Liver (tissue), 9 donors: ENCODE measurements around the gene MESP1. TPM values are rescaled to one million over a fixed set of nuclear protein-coding genes. Genes with fewer than 3 reads are reported as not detected.

ENCODE experiments used
- DNase-seq: peaks from one replicate; pipeline ENCODE4 v3.0.0-alpha.2; 2017; ENCODE audit warnings: low spot score
- H3K27ac ChIP-seq, 2 donors: one replicate each; pipeline ENCODE4 v1.7.0; 2013; ENCODE audit warnings: inconsistent platforms in 2 of 2, low read length in 2 of 2, control low read depth in 1 of 2, low read depth in 1 of 2, mild to moderate bottlenecking in 1 of 2
- H3K27me3 ChIP-seq, 4 donors: one replicate each; pipeline versions ENCODE4 v1.6.1 to v1.7.0; 2013; ENCODE audit warnings: low read length in 3 of 4, inconsistent platforms in 1 of 4, mild to moderate bottlenecking in 1 of 4, moderate library complexity in 1 of 4; ENCODE audit not compliant: control insufficient read depth in 4 of 4, insufficient read depth in 4 of 4
- H3K36me3 ChIP-seq, 4 donors: one replicate each; pipeline versions ENCODE4 v1.6.1 to v1.7.0; 2013; ENCODE audit warnings: low read length in 3 of 4, mild to moderate bottlenecking in 3 of 4, low read depth in 1 of 4, moderate library complexity in 1 of 4; ENCODE audit not compliant: control insufficient read depth in 4 of 4, insufficient read depth in 3 of 4
- H3K4me1 ChIP-seq, 4 donors: one replicate each; pipeline versions ENCODE4 v1.6.1 to v1.7.0; 2013; ENCODE audit warnings: low read length in 3 of 4, mild to moderate bottlenecking in 3 of 4, moderate library complexity in 1 of 4; ENCODE audit not compliant: control insufficient read depth in 4 of 4, insufficient read depth in 4 of 4
- H3K4me3 ChIP-seq, 3 donors: one replicate each; pipeline versions ENCODE4 v1.6.1 to v1.7.0; 2013; ENCODE audit warnings: low read length in 3 of 3, control low read depth in 1 of 3, low read depth in 1 of 3, mild to moderate bottlenecking in 1 of 3
- H3K9ac ChIP-seq, 2 donors: one replicate each; pipeline ENCODE4 v1.7.0; 2013; ENCODE audit warnings: low read length in 2 of 2, mild to moderate bottlenecking in 2 of 2, moderate library complexity in 2 of 2, control low read depth in 1 of 2, low read depth in 1 of 2
- H3K9me3 ChIP-seq, 4 donors: one replicate each; pipeline versions ENCODE4 v1.6.1 to v1.7.0; 2013; ENCODE audit warnings: low read length in 3 of 4; ENCODE audit not compliant: control insufficient read depth in 4 of 4
- EGR1 ChIP-seq, 2 donors: IDR thresholded peaks; 2 replicates each; pipeline ENCODE4 v1.6.1; 2016 to 2018; ENCODE audit warnings: antibody characterized with exemption in 2 of 2, low read depth in 2 of 2
- FOXA1 ChIP-seq: IDR thresholded peaks from 2 replicates; pipeline ENCODE4 v1.6.1; 2016; ENCODE audit warnings: antibody characterized with exemption
- FOXA2 ChIP-seq: IDR thresholded peaks from 2 replicates; pipeline ENCODE4 v1.6.1; 2016; ENCODE audit warnings: antibody characterized with exemption
- GABPA ChIP-seq, 2 donors: IDR thresholded peaks in 1 of 2; conservative IDR thresholded peaks in 1 of 2; 2 replicates each; pipeline ENCODE4 v1.6.1; 2016; ENCODE audit warnings: antibody characterized with exemption in 2 of 2, mild to moderate bottlenecking in 1 of 2, moderate library complexity in 1 of 2
- HNF4A ChIP-seq, 2 donors: conservative IDR thresholded peaks; 2 replicates each; pipeline ENCODE4 v1.6.1; 2016; ENCODE audit warnings: antibody characterized with exemption in 2 of 2, mild to moderate bottlenecking in 2 of 2
- HNF4G ChIP-seq: IDR thresholded peaks from 2 replicates; pipeline ENCODE4 v1.6.1; 2016; ENCODE audit warnings: antibody characterized with exemption
- JUND ChIP-seq, 2 donors: IDR thresholded peaks; 2 replicates each; pipeline ENCODE4 v1.6.1; 2016; ENCODE audit warnings: antibody characterized with exemption in 2 of 2
- NR2F2 ChIP-seq: IDR thresholded peaks from 2 replicates; pipeline ENCODE4 v1.6.1; 2016; ENCODE audit warnings: antibody characterized with exemption
- RAD21 ChIP-seq, 2 donors: IDR thresholded peaks; 2 replicates each; pipeline ENCODE4 v1.6.1; 2016; ENCODE audit warnings: antibody characterized with exemption in 2 of 2, mild to moderate bottlenecking in 2 of 2
- RXRA ChIP-seq, 2 donors: IDR thresholded peaks; 2 replicates each; pipeline ENCODE4 v1.6.1; 2017 to 2018; ENCODE audit warnings: antibody characterized with exemption in 2 of 2, mild to moderate bottlenecking in 1 of 2
- SP1 ChIP-seq: IDR thresholded peaks from 2 replicates; pipeline ENCODE4 v1.6.1; 2018; ENCODE audit warnings: antibody characterized with exemption, mild to moderate bottlenecking
- TAF1 ChIP-seq: conservative IDR thresholded peaks from 2 replicates; pipeline ENCODE4 v1.6.1; 2016; ENCODE audit warnings: antibody characterized with exemption, mild to moderate bottlenecking
- YY1 ChIP-seq: IDR thresholded peaks from 2 replicates; pipeline ENCODE4 v1.6.1; 2016; ENCODE audit warnings: antibody characterized with exemption, mild to moderate bottlenecking
- WGBS: extraction: QIAGEN DNeasy Blood & Tissue Kit; methylation state at CpG from one replicate; pipeline ENCODE4 v1.1.7; 2013; 5-methylcytosine and 5-hydroxymethylcytosine counted together
- polyA plus RNA-seq, 2 donors: library from polyadenylated mRNA; stranded (reverse) in 1 of 2; unstranded in 1 of 2; fragments of 200-250 nt in 1 of 2; fragments of >200 nt in 1 of 2; fragmentation: Nextera tagmentation in 1 of 2; extraction: Ambion mirVana in 1 of 2; gene quantifications; one replicate each; pipeline versions ENCODE4 v1.2.1 to v1.2.3, GENCODE V29; 2013 to 2015
- total RNA-seq, 2 donors: library from RNA; depleted of rRNA; stranded (reverse); fragments of >200 nt; gene quantifications; one replicate each; pipeline ENCODE4 v1.2.3, GENCODE V29; 2014
- TF ChIP-seq, protein P1 (sequence below): IDR thresholded peaks from 2 replicates; pipeline ENCODE4 v1.6.1; 2016; ENCODE audit warnings: antibody characterized with exemption, mild to moderate bottlenecking
- TF ChIP-seq, protein P2 (sequence below): IDR thresholded peaks from 2 replicates; pipeline ENCODE4 v1.6.1; 2016; ENCODE audit warnings: antibody characterized with exemption
- TF ChIP-seq, protein P3 (sequence below): IDR thresholded peaks from 2 replicates; pipeline ENCODE4 v1.6.1; 2016; ENCODE audit warnings: antibody characterized with exemption
- TF ChIP-seq, protein P4 (sequence below): IDR thresholded peaks from 2 replicates; pipeline ENCODE4 v1.6.1; 2016; ENCODE audit warnings: antibody characterized with exemption
- donor health status: healthy.
- donor health status: healthy.
- donor health status: healthy.
- donor health status: healthy.
- donor health status: healthy.

The MESP1 gene
- total and polyA plus RNA-seq, 4 donors = 0.14 to 1.8 (median 0.84) TPM

DNA sequence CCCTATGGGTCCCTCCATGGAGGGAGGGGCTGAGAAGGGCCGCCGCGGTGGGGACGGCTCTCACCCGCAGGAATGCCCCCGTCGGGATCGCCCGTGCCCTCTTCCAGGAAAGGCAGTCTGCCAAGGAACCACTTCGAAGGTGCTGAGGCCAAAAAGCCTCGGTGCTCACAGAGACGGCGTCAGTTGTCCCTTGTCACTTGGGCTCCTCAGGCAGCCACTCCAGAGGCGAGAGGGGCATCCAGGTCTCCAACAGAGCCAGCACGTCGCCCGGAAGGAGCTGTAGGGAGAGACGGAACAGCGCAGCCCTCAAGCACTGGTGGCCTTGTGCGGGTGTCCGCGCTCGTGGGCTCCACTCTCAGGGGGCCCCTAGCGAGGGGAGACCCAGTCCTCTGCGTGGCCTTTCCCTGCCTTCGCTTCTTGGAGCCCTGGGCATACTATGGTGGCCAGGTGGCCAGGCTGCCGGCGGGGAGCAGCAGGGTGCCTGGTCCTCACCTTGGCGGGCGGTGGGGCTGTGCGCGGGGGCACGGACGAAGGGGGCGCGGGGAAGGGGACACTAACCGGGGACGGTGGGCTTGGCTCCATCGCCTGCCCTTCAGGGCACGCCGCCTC lies 994 bp downstream of the MESP1 start (continued):
- TF ChIP-seq, protein P1, sequence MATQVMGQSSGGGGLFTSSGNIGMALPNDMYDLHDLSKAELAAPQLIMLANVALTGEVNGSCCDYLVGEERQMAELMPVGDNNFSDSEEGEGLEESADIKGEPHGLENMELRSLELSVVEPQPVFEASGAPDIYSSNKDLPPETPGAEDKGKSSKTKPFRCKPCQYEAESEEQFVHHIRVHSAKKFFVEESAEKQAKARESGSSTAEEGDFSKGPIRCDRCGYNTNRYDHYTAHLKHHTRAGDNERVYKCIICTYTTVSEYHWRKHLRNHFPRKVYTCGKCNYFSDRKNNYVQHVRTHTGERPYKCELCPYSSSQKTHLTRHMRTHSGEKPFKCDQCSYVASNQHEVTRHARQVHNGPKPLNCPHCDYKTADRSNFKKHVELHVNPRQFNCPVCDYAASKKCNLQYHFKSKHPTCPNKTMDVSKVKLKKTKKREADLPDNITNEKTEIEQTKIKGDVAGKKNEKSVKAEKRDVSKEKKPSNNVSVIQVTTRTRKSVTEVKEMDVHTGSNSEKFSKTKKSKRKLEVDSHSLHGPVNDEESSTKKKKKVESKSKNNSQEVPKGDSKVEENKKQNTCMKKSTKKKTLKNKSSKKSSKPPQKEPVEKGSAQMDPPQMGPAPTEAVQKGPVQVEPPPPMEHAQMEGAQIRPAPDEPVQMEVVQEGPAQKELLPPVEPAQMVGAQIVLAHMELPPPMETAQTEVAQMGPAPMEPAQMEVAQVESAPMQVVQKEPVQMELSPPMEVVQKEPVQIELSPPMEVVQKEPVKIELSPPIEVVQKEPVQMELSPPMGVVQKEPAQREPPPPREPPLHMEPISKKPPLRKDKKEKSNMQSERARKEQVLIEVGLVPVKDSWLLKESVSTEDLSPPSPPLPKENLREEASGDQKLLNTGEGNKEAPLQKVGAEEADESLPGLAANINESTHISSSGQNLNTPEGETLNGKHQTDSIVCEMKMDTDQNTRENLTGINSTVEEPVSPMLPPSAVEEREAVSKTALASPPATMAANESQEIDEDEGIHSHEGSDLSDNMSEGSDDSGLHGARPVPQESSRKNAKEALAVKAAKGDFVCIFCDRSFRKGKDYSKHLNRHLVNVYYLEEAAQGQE = no peak
- TF ChIP-seq SP1 = no peak
- TF ChIP-seq FOXA2 = no peak

DNA sequence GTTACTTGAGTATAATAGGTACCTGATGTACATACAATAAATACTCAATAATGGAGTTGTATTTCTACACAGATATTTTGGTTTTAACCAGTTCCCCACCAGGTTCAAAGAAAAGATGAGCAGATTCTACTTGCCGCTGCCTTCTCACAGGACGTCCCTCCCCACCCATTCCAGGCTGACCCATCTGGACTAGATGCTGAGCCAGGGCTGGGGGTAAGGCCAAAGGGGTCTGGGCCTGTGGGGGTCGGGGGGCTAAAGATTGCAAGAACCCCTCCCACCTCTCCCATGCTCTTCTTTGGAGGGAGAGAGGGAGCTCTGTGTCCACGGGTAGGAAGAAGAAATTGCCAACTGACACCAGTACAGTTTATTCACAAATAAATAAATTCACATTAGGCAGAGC lies 1.5 kb downstream of the MESP1 start:
- 78% methylated on average over 4 of the region's 4 CpGs for whole genome bisulfite sequencing
- no peak overlapping the region for H3K9ac ChIP-seq
- TF ChIP-seq GABPA (IDR thresholded peaks at IDR 0.05 in 1 of 2, conservative IDR thresholded peaks at IDR 0.05 in 1 of 2) (no peak), NR2F2 (no peak), TAF1 (no peak), FOXA1 (no peak), EGR1 (IDR thresholded peaks at IDR 0.05; ENCODE audit: low read depth in 2 of 2) (no peak)
- TF ChIP-seq, protein P2, sequence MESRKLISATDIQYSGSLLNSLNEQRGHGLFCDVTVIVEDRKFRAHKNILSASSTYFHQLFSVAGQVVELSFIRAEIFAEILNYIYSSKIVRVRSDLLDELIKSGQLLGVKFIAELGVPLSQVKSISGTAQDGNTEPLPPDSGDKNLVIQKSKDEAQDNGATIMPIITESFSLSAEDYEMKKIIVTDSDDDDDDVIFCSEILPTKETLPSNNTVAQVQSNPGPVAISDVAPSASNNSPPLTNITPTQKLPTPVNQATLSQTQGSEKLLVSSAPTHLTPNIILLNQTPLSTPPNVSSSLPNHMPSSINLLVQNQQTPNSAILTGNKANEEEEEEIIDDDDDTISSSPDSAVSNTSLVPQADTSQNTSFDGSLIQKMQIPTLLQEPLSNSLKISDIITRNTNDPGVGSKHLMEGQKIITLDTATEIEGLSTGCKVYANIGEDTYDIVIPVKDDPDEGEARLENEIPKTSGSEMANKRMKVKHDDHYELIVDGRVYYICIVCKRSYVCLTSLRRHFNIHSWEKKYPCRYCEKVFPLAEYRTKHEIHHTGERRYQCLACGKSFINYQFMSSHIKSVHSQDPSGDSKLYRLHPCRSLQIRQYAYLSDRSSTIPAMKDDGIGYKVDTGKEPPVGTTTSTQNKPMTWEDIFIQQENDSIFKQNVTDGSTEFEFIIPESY = no peak

DNA sequence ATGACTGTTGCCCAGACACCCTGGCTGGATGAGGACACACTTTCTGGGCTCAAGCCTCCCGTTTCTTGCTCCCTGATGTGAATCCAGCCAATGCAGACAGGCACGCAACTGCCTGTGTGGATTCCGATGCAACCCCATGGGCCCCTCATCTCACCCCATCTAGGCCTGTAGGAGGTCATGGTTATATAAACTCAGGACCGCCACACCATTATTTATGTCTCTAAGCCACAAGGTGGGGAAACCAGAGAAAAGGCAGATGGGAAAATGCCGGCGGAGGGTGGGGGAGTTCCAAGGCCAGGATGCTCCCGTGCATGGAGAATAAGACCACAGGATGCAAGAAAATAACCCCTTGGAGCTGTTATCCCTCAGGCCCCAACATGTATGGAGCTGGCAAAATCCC lies 2.0 kb downstream of the MESP1 start:
- DNase-seq = no peak
- Histone ChIP-seq H3K9ac (no peak overlapping the region), H3K27me3 (no peaks in the 10 kb centered on the region), H3K27ac (no peak overlapping the region), H3K36me3 (no peaks in the 10 kb centered on the region), H3K4me1 (peaks cover 0 to 17% (median 6%) of the 10 kb centered on the region in 4 donors), H3K4me3 (no peak overlapping the region), H3K9me3 (no peaks in the 10 kb centered on the region)
- 91% methylated on average over 7 of the region's 7 CpGs for WGBS
- TF ChIP-seq NR2F2 (no peak), YY1 (no peak), GABPA (IDR thresholded peaks at IDR 0.05 in 1 of 2, conservative IDR thresholded peaks at IDR 0.05 in 1 of 2) (no peak), JUND (IDR thresholded peaks at IDR 0.05) (no peak), RXRA (IDR thresholded peaks at IDR 0.05) (no peak), RAD21 (IDR thresholded peaks at IDR 0.05) (no peak), SP1 (no peak), HNF4G (no peak), HNF4A (conservative IDR thresholded peaks at IDR 0.05) (no peak), EGR1 (IDR thresholded peaks at IDR 0.05; ENCODE audit: low read depth in 2 of 2) (no peak), FOXA2 (no peak)
- TF ChIP-seq, protein P3, sequence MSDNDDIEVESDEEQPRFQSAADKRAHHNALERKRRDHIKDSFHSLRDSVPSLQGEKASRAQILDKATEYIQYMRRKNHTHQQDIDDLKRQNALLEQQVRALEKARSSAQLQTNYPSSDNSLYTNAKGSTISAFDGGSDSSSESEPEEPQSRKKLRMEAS = no peak
- TF ChIP-seq, protein P1 = no peak
- TF ChIP-seq, protein P4, sequence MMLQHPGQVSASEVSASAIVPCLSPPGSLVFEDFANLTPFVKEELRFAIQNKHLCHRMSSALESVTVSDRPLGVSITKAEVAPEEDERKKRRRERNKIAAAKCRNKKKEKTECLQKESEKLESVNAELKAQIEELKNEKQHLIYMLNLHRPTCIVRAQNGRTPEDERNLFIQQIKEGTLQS = no peak
- TF ChIP-seq, protein P2 = no peak

More for the DNA sequence above, 1.5 kb downstream of the MESP1 start:
- Histone ChIP-seq H3K27me3 (no peaks in the 10 kb centered on the region), H3K4me3 (no peak overlapping the region), H3K9me3 (no peaks in the 10 kb centered on the region), H3K36me3 (no peaks in the 10 kb centered on the region), H3K27ac (no peak overlapping the region), H3K4me1 (peaks cover 0 to 17% (median 6%) of the 10 kb centered on the region in 4 donors)
- no peak for DNase-seq
